Breast epithelium (tissue), 4 donors: ENCODE measurements around the gene ABCC5. TPM values are rescaled to one million over a fixed set of nuclear protein-coding genes. Genes with fewer than 3 reads are reported as not detected.

ENCODE experiments used
- DNase-seq, 2 donors: peaks; one replicate each; pipeline ENCODE4 v3.0.0-alpha.2; 2019; ENCODE audit warnings: low spot score in 2 of 2
- H3K27ac ChIP-seq, 2 donors: fragments of 200-600 bp; sonication (generic) in 1 of 2; one replicate each; pipeline ENCODE4 v1.5.1; 2016 to 2019; ENCODE audit warnings: mild to moderate bottlenecking in 1 of 2
- H3K27me3 ChIP-seq, 2 donors: fragments of 200-600 bp; sonication (generic) in 1 of 2; one replicate each; pipeline versions ENCODE4 v1.5.1 to v1.6.0; 2017 to 2019; ENCODE audit warnings: control low read depth in 1 of 2, mild to moderate bottlenecking in 1 of 2
- H3K36me3 ChIP-seq: fragments of 200-600 bp; one replicate; pipeline ENCODE4 v1.5.1; 2019
- H3K4me1 ChIP-seq, 2 donors: fragments of 200-600 bp; sonication (generic); one replicate each; pipeline ENCODE4 v1.5.1; 2016 to 2019; ENCODE audit warnings: control low read depth in 1 of 2
- H3K4me3 ChIP-seq, 3 donors: fragments of 200-600 bp; sonication (generic); 1 replicate in 2 of 3; 2 replicates in 1 of 3; pipeline ENCODE4 v1.5.1; 2016 to 2019; ENCODE audit warnings: mild to moderate bottlenecking in 3 of 3, moderate library complexity in 2 of 3
- H3K9me3 ChIP-seq, 2 donors: fragments of 200-600 bp; sonication (generic) in 1 of 2; one replicate each; pipeline ENCODE4 v1.5.1; 2016 to 2019; ENCODE audit warnings: control low read depth in 1 of 2
- CTCF ChIP-seq, 3 donors: fragments of 450-650 bp; IDR thresholded peaks; one replicate each; pipeline ENCODE4 v1.5.1; 2016 to 2017; ENCODE audit warnings: antibody characterized with exemption in 3 of 3, mild to moderate bottlenecking in 3 of 3, moderate library complexity in 3 of 3
- POLR2A ChIP-seq: fragments of 450-650 bp; IDR thresholded peaks from one replicate; pipeline ENCODE4 v1.6.1; 2016; ENCODE audit warnings: antibody characterized with exemption, mild to moderate bottlenecking, moderate library complexity
- POLR2AphosphoS5 ChIP-seq, 3 donors: sonication (generic); formaldehyde crosslinking; IDR thresholded peaks; one replicate each; pipeline ENCODE4 v1.6.1; 2017; ENCODE audit warnings: antibody characterized with exemption in 3 of 3
- intact Hi-C: fragments of 100-400 bp; cut with DNase I; formaldehyde crosslinking; loops from one replicate; pipeline ENCODE4 v1.15.1; 2023; ENCODE audit warnings: low total_unique reads
- total RNA-seq, 3 donors: library from RNA; depleted of rRNA; stranded (reverse); fragments of >200 nt; gene quantifications; one replicate each; pipeline ENCODE4 v1.1.0, GENCODE V29; 2016

Gene ABCC5
- total RNA-seq, 3 donors from 2014 or later = 21.0 to 29.9 (median 21.8) TPM

- Histone ChIP-seq H3K36me3 (no peaks in the 10 kb centered on the region), H3K9me3 (no peaks in the 10 kb centered on the region), H3K27ac (no peak within 1 kb of the TSS), H3K27me3 (no peaks in the 10 kb centered on the region), H3K4me1 (no peaks in the 10 kb centered on the region), H3K4me3 (no peak within 1 kb of the TSS)
- DNase-seq = no peak
- intact Hi-C loops = no loop called here
- TF ChIP-seq POLR2AphosphoS5 (IDR thresholded peaks at IDR 0.05) = no peak
- no peak for TF ChIP-seq POLR2A
- TF ChIP-seq CTCF (IDR thresholded peaks at IDR 0.05) = no peak
Measured at GRCh38 chr3:184052767-184053166, 35.1 kb upstream of the ABCC5 start, which contains the start of gene HTR3C. Gene HTR3C, plus strand, starts transcription at chr3:184053047. Its CDS starts 34 bp downstream, at chr3:184053081.

- Histone ChIP-seq H3K36me3 (no peaks in the 10 kb centered on the region), H3K4me1 (no peaks in the 10 kb centered on the region), H3K27me3 (no peaks in the 10 kb centered on the region), H3K27ac (no peak overlapping the region), H3K9me3 (no peaks in the 10 kb centered on the region), H3K4me3 (no peak overlapping the region)
- TF ChIP-seq POLR2A (no peak), POLR2AphosphoS5 (IDR thresholded peaks at IDR 0.05) (no peak), CTCF (IDR thresholded peaks at IDR 0.05) (no peak)
- intact Hi-C loops = no loop called here
- DNase-seq = no peak
Measured at GRCh38 chr3:184050217-184050847, 32.6 kb upstream of the ABCC5 start.

- no peak for DNase-seq
- H3K4me1 ChIP-seq = no peaks in the 10 kb centered on the region
- H3K27ac ChIP-seq = no peak overlapping the region
- no peak for TF ChIP-seq POLR2A
- no peak for TF ChIP-seq POLR2AphosphoS5 (IDR thresholded peaks at IDR 0.05)
- intact Hi-C loops = no loop called here
- H3K9me3 ChIP-seq = no peaks in the 10 kb centered on the region
- H3K36me3 ChIP-seq = no peaks in the 10 kb centered on the region
- no peak overlapping the region for H3K4me3 ChIP-seq
- H3K27me3 ChIP-seq = no peaks in the 10 kb centered on the region
Measured at GRCh38 chr3:184045995-184046394, 28.3 kb upstream of the ABCC5 start.

- Histone ChIP-seq H3K9me3 (no peaks in the 10 kb centered on the region), H3K27me3 (no peaks in the 10 kb centered on the region), H3K4me3 (no peak overlapping the region), H3K27ac (no peak overlapping the region), H3K36me3 (no peaks in the 10 kb centered on the region), H3K4me1 (no peaks in the 10 kb centered on the region)
- DNase-seq = no peak
- intact Hi-C loops = no loop called here
- TF ChIP-seq POLR2A = no peak
- no peak for TF ChIP-seq CTCF (IDR thresholded peaks at IDR 0.05)
- TF ChIP-seq POLR2AphosphoS5 (IDR thresholded peaks at IDR 0.05) = no peak
Measured at GRCh38 chr3:184042617-184043016, 24.9 kb upstream of the ABCC5 start.

- H3K27me3 ChIP-seq = no peaks in the 10 kb centered on the region
- no peak for DNase-seq
- H3K4me1 ChIP-seq = no peaks in the 10 kb centered on the region
- TF ChIP-seq POLR2AphosphoS5 (IDR thresholded peaks at IDR 0.05) = no peak
- no peak for TF ChIP-seq POLR2A
- no peak for TF ChIP-seq CTCF (IDR thresholded peaks at IDR 0.05)
- no peak overlapping the region for H3K4me3 ChIP-seq
- intact Hi-C loops = no loop called here
- H3K9me3 ChIP-seq = no peaks in the 10 kb centered on the region
- H3K27ac ChIP-seq = no peak overlapping the region
- no peaks in the 10 kb centered on the region for H3K36me3 ChIP-seq
Measured at GRCh38 chr3:184040010-184040409, 22.3 kb upstream of the ABCC5 start.
